Measurements from ENCODE around the gene LYRM4.

LYRM4 gene

GRCh38 chr6:5174756-5175549 lies 85.8 kb downstream of the LYRM4 start:
- no peak for DNase-seq (ENCODE audit: low read depth)

GRCh38 chr6:5174244-5174643 lies 86.5 kb downstream of the LYRM4 start:
- no peak for DNase-seq (ENCODE audit: low read depth)

- DNase-seq (ENCODE audit: low read depth): no peak
Observed at GRCh38 chr6:5173810-5174209, 86.9 kb downstream of the LYRM4 start.

- DNase-seq (ENCODE audit: low read depth): no peak
Observed at GRCh38 chr6:5172897-5173474, 87.8 kb downstream of the LYRM4 start.

GRCh38 chr6:5172041-5172653 lies 88.6 kb downstream of the LYRM4 start:
- DNase-seq (ENCODE audit: low read depth): no peak

- DNase-seq (ENCODE audit: low read depth): no peak
Observed at GRCh38 chr6:5167501-5167900, 93.2 kb downstream of the LYRM4 start.

GRCh38 chr6:5164092-5164491 lies 96.7 kb downstream of the LYRM4 start:
- no peak for DNase-seq (ENCODE audit: low read depth)

- DNase-seq (ENCODE audit: low read depth): no peak
Observed at GRCh38 chr6:5163247-5163646, 97.5 kb downstream of the LYRM4 start.

GRCh38 chr6:5162355-5162754 lies 98.4 kb downstream of the LYRM4 start:
- DNase-seq (ENCODE audit: low read depth): no peak

GRCh38 chr6:5160206-5160605 lies 100.5 kb downstream of the LYRM4 start:
- no peak for DNase-seq (ENCODE audit: low read depth)

GRCh38 chr6:5159162-5159561 lies 101.6 kb downstream of the LYRM4 start:
- no peak for DNase-seq (ENCODE audit: low read depth)

GRCh38 chr6:5158180-5158579 lies 102.6 kb downstream of the LYRM4 start:
- no peak for DNase-seq (ENCODE audit: low read depth)

GRCh38 chr6:5157621-5158138 lies 103.1 kb downstream of the LYRM4 start:
- DNase-seq (ENCODE audit: low read depth): no peak

- DNase-seq (ENCODE audit: low read depth): no peak
Observed at GRCh38 chr6:5156627-5157026, 104.1 kb downstream of the LYRM4 start.

GRCh38 chr6:5155906-5156305 lies 104.8 kb downstream of the LYRM4 start:
- DNase-seq (ENCODE audit: low read depth): no peak

GRCh38 chr6:5153186-5153585 lies 107.6 kb downstream of the LYRM4 start:
- DNase-seq (ENCODE audit: low read depth): no peak

GRCh38 chr6:5152460-5152859 lies 108.3 kb downstream of the LYRM4 start:
- no peak for DNase-seq (ENCODE audit: low read depth)

- no peak for DNase-seq (ENCODE audit: low read depth)
Observed at GRCh38 chr6:5151955-5152401, 108.8 kb downstream of the LYRM4 start.

- no peak for DNase-seq (ENCODE audit: low read depth)
Observed at GRCh38 chr6:5151360-5151954, 109.3 kb downstream of the LYRM4 start.

- no peak for DNase-seq (ENCODE audit: low read depth)
Observed at GRCh38 chr6:5150551-5151075, 110.1 kb downstream of the LYRM4 start.

- DNase-seq (ENCODE audit: low read depth): no peak
Observed at GRCh38 chr6:5149891-5150290, 110.9 kb downstream of the LYRM4 start.

- DNase-seq (ENCODE audit: low read depth): no peak
Observed at GRCh38 chr6:5149159-5149704, 111.5 kb downstream of the LYRM4 start.

All from stimulated activated CD8-positive, alpha-beta memory T cell treated with anti-CD3 and anti-CD28 coated beads, Interleukin-15, amount 100 ng/mL, for 1 hour (primary cell).